ENCODE measurements around the gene OTULINL.

Gene OTULINL

DNA sequence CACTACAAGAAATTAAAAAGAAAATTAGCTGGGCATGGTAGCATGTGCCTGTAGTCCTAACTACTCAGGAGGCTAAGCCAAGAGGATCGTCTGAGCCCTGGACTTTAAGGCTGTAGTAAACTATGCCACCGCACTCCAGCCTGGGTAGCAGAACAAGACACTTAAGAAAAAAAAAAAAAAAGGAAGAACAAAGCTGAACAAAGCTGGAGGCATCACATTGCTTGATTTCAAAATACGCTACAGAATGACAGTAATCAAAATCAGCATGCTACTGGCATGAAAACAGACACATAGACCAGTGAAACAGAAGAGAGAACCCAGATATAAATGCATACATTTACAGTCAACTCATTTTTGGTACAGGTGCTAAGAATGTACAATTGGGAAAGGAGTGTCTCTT, 68.5 kb downstream of the OTULINL start:
- Histone ChIP-seq H3K27me3 (ENCODE audit: low read length) (no peaks in the 10 kb centered on the region), H4K20me1 (ENCODE audit: low read depth, low read length) (no peaks in the 10 kb centered on the region), H3K4me3 (ENCODE audit: insufficient read depth, low read length, poor library complexity, severe bottlenecking) (no peak overlapping the region), H3K27ac (ENCODE audit: low read depth, low read length) (no peak overlapping the region), H3K4me2 (ENCODE audit: low read depth, low read length, poor library complexity, severe bottlenecking) (no peak overlapping the region), H3K9me3 (ENCODE audit: insufficient read depth, low read length) (no peaks in the 10 kb centered on the region), H2AFZ (ENCODE audit: low read depth, low read length, severe bottlenecking) (no peak overlapping the region), H3K9ac (ENCODE audit: low read length) (no peak overlapping the region), H3F3A (ENCODE audit: insufficient read depth) (no peaks in the 10 kb centered on the region), H3K36me3 (ENCODE audit: low read length) (no peaks in the 10 kb centered on the region), H3K9me2 (replicated peaks; ENCODE audit: insufficient read depth, low read length) (no peaks in the 10 kb centered on the region), H3K79me2 (ENCODE audit: insufficient read depth, low read length) (no peaks in the 10 kb centered on the region)
- no peak for TF ChIP-seq EZH2phosphoT487 (conservative IDR thresholded peaks at IDR 0.05; ENCODE audit: low read length)
- TF ChIP-seq, protein P1, sequence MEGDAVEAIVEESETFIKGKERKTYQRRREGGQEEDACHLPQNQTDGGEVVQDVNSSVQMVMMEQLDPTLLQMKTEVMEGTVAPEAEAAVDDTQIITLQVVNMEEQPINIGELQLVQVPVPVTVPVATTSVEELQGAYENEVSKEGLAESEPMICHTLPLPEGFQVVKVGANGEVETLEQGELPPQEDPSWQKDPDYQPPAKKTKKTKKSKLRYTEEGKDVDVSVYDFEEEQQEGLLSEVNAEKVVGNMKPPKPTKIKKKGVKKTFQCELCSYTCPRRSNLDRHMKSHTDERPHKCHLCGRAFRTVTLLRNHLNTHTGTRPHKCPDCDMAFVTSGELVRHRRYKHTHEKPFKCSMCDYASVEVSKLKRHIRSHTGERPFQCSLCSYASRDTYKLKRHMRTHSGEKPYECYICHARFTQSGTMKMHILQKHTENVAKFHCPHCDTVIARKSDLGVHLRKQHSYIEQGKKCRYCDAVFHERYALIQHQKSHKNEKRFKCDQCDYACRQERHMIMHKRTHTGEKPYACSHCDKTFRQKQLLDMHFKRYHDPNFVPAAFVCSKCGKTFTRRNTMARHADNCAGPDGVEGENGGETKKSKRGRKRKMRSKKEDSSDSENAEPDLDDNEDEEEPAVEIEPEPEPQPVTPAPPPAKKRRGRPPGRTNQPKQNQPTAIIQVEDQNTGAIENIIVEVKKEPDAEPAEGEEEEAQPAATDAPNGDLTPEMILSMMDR (IDR thresholded peaks at IDR 0.05; ENCODE audit: insufficient read depth, low read length, poor library complexity, severe bottlenecking) = no peak

DNA sequence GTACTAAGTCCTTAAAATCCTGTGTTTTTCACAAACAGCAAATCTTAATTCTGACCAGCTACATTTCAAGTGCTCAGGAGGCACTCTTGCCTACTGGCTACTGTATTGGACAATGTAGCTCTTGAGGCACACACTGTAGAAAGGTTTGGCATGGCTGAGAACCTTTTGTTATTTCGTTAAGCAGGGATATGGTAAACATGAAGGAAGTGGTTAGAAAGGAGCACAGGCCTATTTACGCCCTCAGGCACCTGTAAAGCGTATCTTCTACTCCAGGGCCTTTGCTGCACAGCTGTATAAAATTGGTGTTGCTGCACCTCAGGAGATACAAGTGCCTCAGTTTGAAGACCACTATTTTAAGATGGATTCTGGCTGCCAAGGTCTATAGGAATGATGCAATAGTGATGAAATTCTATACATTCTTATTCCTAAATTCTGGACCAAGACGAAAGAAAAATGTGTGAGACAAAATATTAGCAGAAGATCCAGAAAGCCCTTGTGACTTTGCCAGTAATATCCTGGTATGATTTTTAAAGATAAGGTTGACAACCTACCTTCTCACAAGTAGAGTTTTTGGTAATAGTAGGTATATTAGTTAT, 73.7 kb downstream of the OTULINL start:
- H3K9me3 ChIP-seq (ENCODE audit: insufficient read depth, low read length) = no peaks in the 10 kb centered on the region
- TF ChIP-seq, protein P1 (IDR thresholded peaks at IDR 0.05; ENCODE audit: insufficient read depth, low read length, poor library complexity, severe bottlenecking) = no peak
- TF ChIP-seq EZH2phosphoT487 (conservative IDR thresholded peaks at IDR 0.05; ENCODE audit: low read length) = no peak
- no peak overlapping the region for H3K4me3 ChIP-seq (ENCODE audit: insufficient read depth, low read length, poor library complexity, severe bottlenecking)
- H3K9me2 ChIP-seq (replicated peaks; ENCODE audit: insufficient read depth, low read length) = no peaks in the 10 kb centered on the region
- no peak overlapping the region for H3K4me2 ChIP-seq (ENCODE audit: low read depth, low read length, poor library complexity, severe bottlenecking)
- no peaks in the 10 kb centered on the region for H3K27me3 ChIP-seq (ENCODE audit: low read length)
- no peaks in the 10 kb centered on the region for H3K79me2 ChIP-seq (ENCODE audit: insufficient read depth, low read length)
- H2AFZ ChIP-seq (ENCODE audit: low read depth, low read length, severe bottlenecking) = no peak overlapping the region
- H3K36me3 ChIP-seq (ENCODE audit: low read length) = no peaks in the 10 kb centered on the region
- no peaks in the 10 kb centered on the region for H3F3A ChIP-seq (ENCODE audit: insufficient read depth)
- H3K27ac ChIP-seq (ENCODE audit: low read depth, low read length) = no peak overlapping the region
- H3K9ac ChIP-seq (ENCODE audit: low read length) = no peak overlapping the region
- H4K20me1 ChIP-seq (ENCODE audit: low read depth, low read length) = no peaks in the 10 kb centered on the region

DNA sequence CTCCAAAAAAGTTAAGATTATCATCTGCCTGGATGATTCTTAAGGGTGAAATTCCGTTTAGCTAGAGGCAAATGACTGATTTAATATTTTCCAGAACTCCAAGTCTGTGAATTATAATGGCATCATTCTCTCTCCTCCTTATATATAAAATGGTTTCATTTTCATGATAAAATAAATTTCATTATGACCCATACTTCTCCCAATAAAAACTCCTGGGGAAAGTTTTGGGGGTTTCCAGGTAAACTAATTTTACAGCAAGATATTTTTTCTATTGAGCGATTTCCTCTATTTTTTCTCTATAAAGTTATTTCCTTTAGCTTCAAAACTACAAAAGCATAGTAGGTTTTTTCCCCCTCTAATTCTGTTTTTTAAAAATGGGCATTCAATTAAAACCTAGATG, 75.3 kb downstream of the OTULINL start:
- Histone ChIP-seq H2AFZ (ENCODE audit: low read depth, low read length, severe bottlenecking) (no peak overlapping the region), H3K4me2 (ENCODE audit: low read depth, low read length, poor library complexity, severe bottlenecking) (no peak overlapping the region), H3K36me3 (ENCODE audit: low read length) (no peaks in the 10 kb centered on the region), H3K9me3 (ENCODE audit: insufficient read depth, low read length) (no peaks in the 10 kb centered on the region), H3F3A (ENCODE audit: insufficient read depth) (no peaks in the 10 kb centered on the region), H3K9me2 (replicated peaks; ENCODE audit: insufficient read depth, low read length) (no peaks in the 10 kb centered on the region), H3K27me3 (ENCODE audit: low read length) (no peaks in the 10 kb centered on the region), H3K27ac (ENCODE audit: low read depth, low read length) (no peak overlapping the region), H3K79me2 (ENCODE audit: insufficient read depth, low read length) (no peaks in the 10 kb centered on the region), H4K20me1 (ENCODE audit: low read depth, low read length) (no peaks in the 10 kb centered on the region), H3K4me3 (ENCODE audit: insufficient read depth, low read length, poor library complexity, severe bottlenecking) (no peak overlapping the region), H3K9ac (ENCODE audit: low read length) (no peak overlapping the region)
- TF ChIP-seq, protein P1 (IDR thresholded peaks at IDR 0.05; ENCODE audit: insufficient read depth, low read length, poor library complexity, severe bottlenecking) = no peak
- TF ChIP-seq EZH2phosphoT487 (conservative IDR thresholded peaks at IDR 0.05; ENCODE audit: low read length) = no peak

Measured in SU-DHL-6 (cell line).